Osteoblast (primary cell): Measurements from ENCODE around the gene UBE2Q2. TPM values are rescaled to one million over a fixed set of nuclear protein-coding genes. Genes with fewer than 3 reads are reported as not detected.
A peak's percentile ranks its signal among the peaks of the same experiment; 100 is the strongest.
"Not testable (repeated sequence)": the region's sequence is repeated elsewhere in the genome, so short reads cannot be mapped to it uniquely, and the experiment has no call there.

ENCODE experiments used
- DNase-seq: peaks from one replicate; pipeline ENCODE4 v3.0.0; 2011; ENCODE audit warnings: low spot score, mixed read lengths; ENCODE audit not compliant: insufficient read length; ENCODE audit errors: missing footprints
- H2AFZ ChIP-seq: 2 replicates; pipeline ENCODE4 v1.6.0; 2011; ENCODE audit warnings: mild to moderate bottlenecking, low read length
- H3K27ac ChIP-seq: 2 replicates; pipeline ENCODE4 v1.5.1; 2011; ENCODE audit warnings: mild to moderate bottlenecking, low read depth, low read length, moderate library complexity
- H3K27me3 ChIP-seq: 2 replicates; pipeline ENCODE4 v1.6.0; 2012; ENCODE audit warnings: mild to moderate bottlenecking, control low read depth, inconsistent platforms, low read length, moderate library complexity; ENCODE audit not compliant: insufficient read depth
- H3K36me3 ChIP-seq: 2 replicates; pipeline ENCODE4 v1.5.1; 2011; ENCODE audit warnings: mild to moderate bottlenecking, low read length, control low read depth, moderate library complexity; ENCODE audit not compliant: insufficient read depth
- H3K4me1 ChIP-seq: 2 replicates; pipeline ENCODE4 v1.5.1; 2011; ENCODE audit warnings: mild to moderate bottlenecking, low read length, control low read depth, moderate library complexity; ENCODE audit not compliant: insufficient read depth
- H3K4me2 ChIP-seq: 2 replicates; pipeline ENCODE4 v1.6.0; 2011; ENCODE audit warnings: mild to moderate bottlenecking, low read length; ENCODE audit not compliant: insufficient read depth
- H3K4me3 ChIP-seq: fragments of 200-600 bp; sonication (generic); 3 replicates; pipeline ENCODE4 v1.5.1; 2012; ENCODE audit warnings: mild to moderate bottlenecking, low read length, inconsistent platforms; ENCODE audit not compliant: insufficient read depth
- H3K79me2 ChIP-seq: 2 replicates; pipeline ENCODE4 v1.6.0; 2012; ENCODE audit warnings: mild to moderate bottlenecking, low read length, control low read depth, inconsistent platforms; ENCODE audit not compliant: insufficient read depth
- H3K9me3 ChIP-seq: 2 replicates; pipeline ENCODE4 v1.5.1; 2011; ENCODE audit warnings: low read depth, low read length, control low read depth
- H4K20me1 ChIP-seq: 2 replicates; pipeline ENCODE4 v1.6.0; 2012; ENCODE audit warnings: mild to moderate bottlenecking, low read length, control low read depth; ENCODE audit not compliant: insufficient read depth
- CTCF ChIP-seq: IDR thresholded peaks from 2 replicates; pipeline ENCODE4 v1.5.1; 2011; ENCODE audit warnings: mild to moderate bottlenecking, low read depth, low read length, moderate library complexity; ENCODE audit errors: extremely low read depth
- total RNA-seq: library from RNA; depleted of rRNA; stranded (reverse); fragments of >200 nt; gene quantifications from 2 replicates; pipeline ENCODE4 v1.2.3, GENCODE V29; 2012

UBE2Q2 gene
- total RNA-seq, 1 donor, result 66.2 TPM

GRCh38 chr15:75905231-75905630 is 62.0 kb downstream of the UBE2Q2 start:
- H3K4me3 ChIP-seq, result peak overlapping the region; percentile 3
- peaks cover 5% of the 10 kb centered on the region for H3K4me1 ChIP-seq
- H3K27me3 ChIP-seq, result no peaks in the 10 kb centered on the region
- DNase-seq, result no peak
- peaks cover 18% of the 10 kb centered on the region for H3K36me3 ChIP-seq
- no peak overlapping the region for H2AFZ ChIP-seq
- TF ChIP-seq CTCF, result no peak
- peak overlapping the region; percentile 25 for H3K4me2 ChIP-seq
- H4K20me1 ChIP-seq, result peaks cover 8% of the 10 kb centered on the region
- peaks cover 61% of the 10 kb centered on the region for H3K79me2 ChIP-seq
- no peaks in the 10 kb centered on the region for H3K9me3 ChIP-seq
- H3K27ac ChIP-seq, result no peak overlapping the region

- not testable (repeated sequence) for DNase-seq, H2AFZ ChIP-seq, H4K20me1 ChIP-seq, H3K27me3 ChIP-seq, H3K4me2 ChIP-seq, H3K4me1 ChIP-seq, H3K9me3 ChIP-seq, H3K27ac ChIP-seq, H3K4me3 ChIP-seq
- H3K36me3 ChIP-seq, result peaks cover 30% of the 10 kb centered on the region
- peaks cover 80% of the 10 kb centered on the region for H3K79me2 ChIP-seq
These were observed 67.1 kb downstream of the UBE2Q2 start for GRCh38 chr15:75910355-75910754.

- no peak for DNase-seq
- no peaks in the 10 kb centered on the region for H3K9me3 ChIP-seq
- peaks cover 1% of the 10 kb centered on the region for H3K4me1 ChIP-seq
- no peak for TF ChIP-seq CTCF
- peaks cover 40% of the 10 kb centered on the region for H3K36me3 ChIP-seq
- no peak overlapping the region for H2AFZ ChIP-seq
- H4K20me1 ChIP-seq, result peaks cover 8% of the 10 kb centered on the region
- H3K27ac ChIP-seq, result no peak overlapping the region
- H3K4me3 ChIP-seq, result no peak overlapping the region
- no peak overlapping the region for H3K4me2 ChIP-seq
- H3K79me2 ChIP-seq, result peaks cover 40% of the 10 kb centered on the region
- H3K27me3 ChIP-seq, result no peaks in the 10 kb centered on the region
These were observed 73.7 kb downstream of the UBE2Q2 start for GRCh38 chr15:75916978-75917377.

- Histone ChIP-seq H3K9me3 (no peaks in the 10 kb centered on the region), H4K20me1 (peaks cover 18% of the 10 kb centered on the region), H3K79me2 (peaks cover 39% of the 10 kb centered on the region), H3K4me2 (no peak overlapping the region), H3K27ac (no peak overlapping the region), H2AFZ (no peak overlapping the region), H3K36me3 (peaks cover 40% of the 10 kb centered on the region), H3K4me3 (no peak overlapping the region), H3K4me1 (peaks cover 8% of the 10 kb centered on the region), H3K27me3 (no peaks in the 10 kb centered on the region)
- DNase-seq, result no peak
- TF ChIP-seq CTCF, result no peak
These were observed 74.9 kb downstream of the UBE2Q2 start for GRCh38 chr15:75918135-75918534.
